ENCODE measurements around the gene LAMC1. TPM values are rescaled to one million over a fixed set of nuclear protein-coding genes. Genes with fewer than 3 reads are reported as not detected.
A peak's percentile ranks its signal among the peaks of the same experiment; 100 is the strongest.

Gene LAMC1
- polyA plus RNA-seq, 1 experiment, result 360 TPM

- no peak for TF ChIP-seq CTCF (IDR thresholded peaks at IDR 0.05; ENCODE audit: insufficient read depth, low read depth, low read length)
- Histone ChIP-seq H3K36me3 (ENCODE audit: control insufficient read depth, insufficient read depth, low read length) (no peaks in the 10 kb centered on the region), H3K4me3 (ENCODE audit: low read depth, low read length) (no peak overlapping the region), H3K27me3 (ENCODE audit: control insufficient read depth, insufficient read depth, low read length) (no peaks in the 10 kb centered on the region)
- CTCF ChIA-PET, result no interaction called here
- DNase-seq (ENCODE audit: low read depth), result no peak
- POLR2A ChIA-PET, result no interaction called here
These were observed 38.6 kb upstream of the LAMC1 start for GRCh38 chr1:182984621-182985020.

GRCh38 chr1:182985876-182986275 lies 37.3 kb upstream of the LAMC1 start:
- Histone ChIP-seq H3K36me3 (ENCODE audit: control insufficient read depth, insufficient read depth, low read length) (no peaks in the 10 kb centered on the region), H3K27me3 (ENCODE audit: control insufficient read depth, insufficient read depth, low read length) (no peaks in the 10 kb centered on the region), H3K4me3 (ENCODE audit: low read depth, low read length) (no peak overlapping the region)
- ChIA-PET CTCF (no interaction called here), POLR2A (no interaction called here)
- no peak for DNase-seq (ENCODE audit: low read depth)
- no peak for TF ChIP-seq CTCF (IDR thresholded peaks at IDR 0.05; ENCODE audit: insufficient read depth, low read depth, low read length)

- Histone ChIP-seq H3K36me3 (ENCODE audit: control insufficient read depth, insufficient read depth, low read length) (no peaks in the 10 kb centered on the region), H3K4me3 (ENCODE audit: low read depth, low read length) (no peak overlapping the region), H3K27me3 (ENCODE audit: control insufficient read depth, insufficient read depth, low read length) (no peaks in the 10 kb centered on the region)
- ChIA-PET CTCF (interaction anchor here (0.5 to 1.4 kb wide), 2 partner anchors 28 to 137 kb away, joined by 3 read pairs; no protein-coding TSS in a partner anchor), POLR2A (no interaction called here)
- peak; percentile 15 for DNase-seq (ENCODE audit: low read depth)
- TF ChIP-seq CTCF (IDR thresholded peaks at IDR 0.05; ENCODE audit: insufficient read depth, low read depth, low read length), result no peak
These were observed 32.6 kb upstream of the LAMC1 start for GRCh38 chr1:182990413-182991144.

GRCh38 chr1:182993746-182994145 lies 29.5 kb upstream of the LAMC1 start:
- H3K4me3 ChIP-seq (ENCODE audit: low read depth, low read length), result no peak overlapping the region
- ChIA-PET CTCF (no interaction called here), POLR2A (no interaction called here)
- H3K27me3 ChIP-seq (ENCODE audit: control insufficient read depth, insufficient read depth, low read length), result no peaks in the 10 kb centered on the region
- no peak for DNase-seq (ENCODE audit: low read depth)
- no peaks in the 10 kb centered on the region for H3K36me3 ChIP-seq (ENCODE audit: control insufficient read depth, insufficient read depth, low read length)
- TF ChIP-seq CTCF (IDR thresholded peaks at IDR 0.05; ENCODE audit: insufficient read depth, low read depth, low read length), result no peak

GRCh38 chr1:182995894-182996293 lies 27.3 kb upstream of the LAMC1 start:
- no peak for DNase-seq (ENCODE audit: low read depth)
- no peak for TF ChIP-seq CTCF (IDR thresholded peaks at IDR 0.05; ENCODE audit: insufficient read depth, low read depth, low read length)
- H3K27me3 ChIP-seq (ENCODE audit: control insufficient read depth, insufficient read depth, low read length), result no peaks in the 10 kb centered on the region
- H3K4me3 ChIP-seq (ENCODE audit: low read depth, low read length), result no peak overlapping the region
- H3K36me3 ChIP-seq (ENCODE audit: control insufficient read depth, insufficient read depth, low read length), result no peaks in the 10 kb centered on the region
- ChIA-PET CTCF (interaction anchor here (1.5 kb wide), 1 partner anchor 21 kb away, joined by 4 read pairs; no protein-coding TSS in a partner anchor), POLR2A (no interaction called here)

Data from BJ (cell line).